H1 (cell line): ENCODE data around the gene TAT. TPM values are rescaled to one million over a fixed set of nuclear protein-coding genes. Genes with fewer than 3 reads are reported as not detected.

Source experiments
- CTCF ChIA-PET: fragments of 300-600 bp; sonication (Branson Sonifier 250); formaldehyde crosslinking; loops from one replicate; lab custom pipeline; 2021; ENCODE audit not compliant: partially characterized antibody; lab: Charles Lee
- POLR2A ChIA-PET: fragments of 300-600 bp; sonication (Branson Sonifier 250); formaldehyde crosslinking; loops from one replicate; lab custom pipeline; 2021; ENCODE audit warnings: inconsistent platforms; ENCODE audit not compliant: partially characterized antibody; lab: Charles Lee
- DNase-seq, 2 experiments: peaks; one replicate each; pipeline versions ENCODE4 v3.0.0 to v3.0.0-alpha.2; 2010 to 2022; ENCODE audit warnings: low spot score in 2 of 2, low read depth in 1 of 2, mixed read lengths in 1 of 2
- FAIRE-seq: peaks from 2 replicates; lab custom pipeline; 2011; peaks lifted over from hg19 to GRCh38; lab: Jason Lieb, UNC
- H2AFZ ChIP-seq: 2 replicates; pipeline ENCODE4 v1.8.1; 2012; ENCODE audit warnings: low read length, inconsistent platforms
- H2AK5ac ChIP-seq: 2 replicates; pipeline ENCODE4 v1.6.1; 2013; ENCODE audit warnings: low read depth, low read length
- H2BK120ac ChIP-seq: replicated peaks from 2 replicates; pipeline ENCODE3; 2013; ENCODE audit warnings: low read depth, low read length, inconsistent platforms
- H2BK12ac ChIP-seq: 2 replicates; pipeline ENCODE4 v1.6.1; 2013; ENCODE audit warnings: low read depth, low read length
- H2BK15ac ChIP-seq: 2 replicates; pipeline ENCODE4 v1.6.1; 2013; ENCODE audit warnings: low read length
- H2BK20ac ChIP-seq: 2 replicates; pipeline ENCODE4 v1.6.1; 2013; ENCODE audit warnings: low read length
- H2BK5ac ChIP-seq: 2 replicates; pipeline ENCODE4 v1.6.1; 2013; ENCODE audit warnings: low read depth, low read length
- H3K14ac ChIP-seq: 2 replicates; pipeline ENCODE4 v1.6.1; 2013; ENCODE audit warnings: inconsistent platforms; ENCODE audit not compliant: insufficient read length
- H3K18ac ChIP-seq: 2 replicates; pipeline ENCODE4 v1.6.1; 2013; ENCODE audit warnings: low read length; ENCODE audit errors: extremely low read depth
- H3K23ac ChIP-seq: 2 replicates; pipeline ENCODE4 v1.6.1; 2013; ENCODE audit warnings: inconsistent platforms; ENCODE audit not compliant: insufficient read length
- H3K23me2 ChIP-seq: 2 replicates; pipeline ENCODE4 v1.6.1; 2013; ENCODE audit warnings: low read depth, low read length
- H3K27ac ChIP-seq: 2 replicates; pipeline ENCODE4 v1.6.1; 2011; ENCODE audit warnings: low read depth, low read length, inconsistent platforms
- H3K27me3 ChIP-seq, 4 experiments: replicated peaks in 1 of 4; 1 replicate in 1 of 4; 2 replicates in 3 of 4; pipeline versions ENCODE4 v1.6.1 to v1.8.1; 2011 to 2013; ENCODE audit warnings: low read length in 3 of 4, mild to moderate bottlenecking in 3 of 4, inconsistent platforms in 2 of 4, mixed read lengths in 2 of 4, moderate library complexity in 1 of 4; ENCODE audit not compliant: control insufficient read depth in 3 of 4, insufficient read depth in 3 of 4; ENCODE audit errors: extremely low read depth in 1 of 4
- H3K36me3 ChIP-seq, 4 experiments: 2 replicates each; pipeline versions ENCODE4 v1.6.1 to v1.8.1; 2011 to 2013; ENCODE audit warnings: mild to moderate bottlenecking in 4 of 4, low read length in 3 of 4, moderate library complexity in 2 of 4, control low read depth in 1 of 4, inconsistent platforms in 1 of 4; ENCODE audit not compliant: insufficient read depth in 4 of 4, control insufficient read depth in 2 of 4
- H3K4ac ChIP-seq: replicated peaks from 2 replicates; pipeline ENCODE3; 2013; ENCODE audit warnings: low read length, low read depth, mixed read lengths, inconsistent platforms; ENCODE audit not compliant: insufficient read length
- H3K4me1 ChIP-seq, 4 experiments: replicated peaks in 1 of 4; 1 replicate in 1 of 4; 2 replicates in 3 of 4; pipeline versions ENCODE4 v1.6.1 to v1.8.1; 2011 to 2013; ENCODE audit warnings: low read length in 3 of 4, inconsistent platforms in 2 of 4, mixed read lengths in 1 of 4; ENCODE audit not compliant: insufficient read depth in 4 of 4, control insufficient read depth in 3 of 4
- H3K4me2 ChIP-seq, 2 experiments: 2 replicates each; pipeline versions ENCODE4 v1.6.1 to v1.8.1; 2011 to 2013; ENCODE audit warnings: low read depth in 2 of 2, low read length in 2 of 2, control low read depth in 1 of 2, inconsistent platforms in 1 of 2, mild to moderate bottlenecking in 1 of 2; ENCODE audit not compliant: insufficient read depth in 1 of 2
- H3K4me3 ChIP-seq, 4 experiments: fragments of 200-600, 300-600 bp in 1 of 4; sonication (generic), shearing (Covaris generic), sonication (Bioruptor Twin) in 1 of 4; 2 replicates each; pipeline versions ENCODE4 v1.5.1 to v1.8.1; 2011 to 2016; ENCODE audit warnings: low read length in 4 of 4, low read depth in 3 of 4, control low read depth in 2 of 4, inconsistent platforms in 2 of 4, mild to moderate bottlenecking in 2 of 4, mixed read lengths in 1 of 4, moderate library complexity in 1 of 4; ENCODE audit not compliant: insufficient read depth in 2 of 4; ENCODE audit errors: extremely low read depth in 1 of 4
- H3K56ac ChIP-seq: replicated peaks from 2 replicates; pipeline ENCODE3; 2013; ENCODE audit warnings: low read depth, mild to moderate bottlenecking, mixed read lengths, low read length, inconsistent platforms; ENCODE audit not compliant: insufficient read length
- H3K79me1 ChIP-seq: 2 replicates; pipeline ENCODE4 v1.6.1; 2013; ENCODE audit warnings: low read depth, low read length, control low read depth
- H3K79me2 ChIP-seq, 2 experiments: 2 replicates each; pipeline versions ENCODE4 v1.6.1 to v1.8.1; 2012 to 2013; ENCODE audit warnings: low read length in 2 of 2, mild to moderate bottlenecking in 2 of 2, inconsistent platforms in 1 of 2; ENCODE audit not compliant: insufficient read depth in 2 of 2, control insufficient read depth in 1 of 2
- H3K9ac ChIP-seq, 4 experiments: replicated peaks in 1 of 4; 1 replicate in 1 of 4; 2 replicates in 3 of 4; pipeline versions ENCODE4 v1.6.1 to v1.8.1; 2011 to 2013; ENCODE audit warnings: low read depth in 3 of 4, low read length in 3 of 4, control low read depth in 2 of 4, mild to moderate bottlenecking in 2 of 4, moderate library complexity in 2 of 4, inconsistent platforms in 1 of 4; ENCODE audit errors: extremely low read depth in 1 of 4
- H3K9me3 ChIP-seq, 2 experiments: 2 replicates each; pipeline versions ENCODE4 v1.6.1 to v1.8.1; 2012 to 2013; ENCODE audit warnings: mild to moderate bottlenecking in 2 of 2, moderate library complexity in 2 of 2, control low read depth in 1 of 2, inconsistent platforms in 1 of 2, low read depth in 1 of 2, low read length in 1 of 2, mixed read lengths in 1 of 2; ENCODE audit not compliant: insufficient read depth in 2 of 2
- H4K20me1 ChIP-seq, 2 experiments: replicated peaks in 1 of 2; 2 replicates each; pipeline versions ENCODE3 to v1.8.1; 2011 to 2013; ENCODE audit warnings: inconsistent platforms in 2 of 2, low read length in 2 of 2, mild to moderate bottlenecking in 1 of 2; ENCODE audit not compliant: insufficient read depth in 2 of 2, control insufficient read depth in 1 of 2
- H4K5ac ChIP-seq: 2 replicates; pipeline ENCODE4 v1.6.1; 2013; ENCODE audit warnings: low read length, low read depth, mixed read lengths, inconsistent platforms; ENCODE audit not compliant: insufficient read length
- H4K8ac ChIP-seq: 2 replicates; pipeline ENCODE4 v1.8.0; 2013; ENCODE audit warnings: mild to moderate bottlenecking, moderate library complexity, low read length, inconsistent platforms; ENCODE audit not compliant: insufficient read depth; ENCODE audit errors: extremely low read depth
- H4K91ac ChIP-seq: replicated peaks from 2 replicates; pipeline ENCODE3; 2013; ENCODE audit warnings: low read length, mixed read lengths, inconsistent platforms; ENCODE audit not compliant: insufficient read length
- CREB1 ChIP-seq: IDR thresholded peaks from 2 replicates; pipeline ENCODE4 v1.6.1; 2012; ENCODE audit warnings: inconsistent platforms
- CTCF ChIP-seq, 3 experiments: IDR thresholded peaks; 1 replicate in 2 of 3; 2 replicates in 1 of 3; pipeline versions ENCODE4 v1.5.1 to v1.6.1; 2011; ENCODE audit warnings: low read length in 3 of 3, mild to moderate bottlenecking in 3 of 3, inconsistent platforms in 2 of 3, low read depth in 1 of 3, moderate library complexity in 1 of 3; ENCODE audit not compliant: insufficient read depth in 1 of 3; ENCODE audit errors: control extremely low read depth in 1 of 3
- EP300 ChIP-seq, 2 experiments: IDR thresholded peaks; 1 replicate in 1 of 2; 2 replicates in 1 of 2; pipeline ENCODE4 v1.6.1; 2011 to 2012; ENCODE audit warnings: low read depth in 2 of 2, low read length in 2 of 2, mild to moderate bottlenecking in 2 of 2, borderline replicate concordance in 1 of 2, inconsistent platforms in 1 of 2, moderate library complexity in 1 of 2
- JUN ChIP-seq: IDR thresholded peaks from 2 replicates; pipeline ENCODE4 v1.6.1; 2011; ENCODE audit warnings: low read depth, mild to moderate bottlenecking, improper control_type of control experiment, low read length
- NRF1 ChIP-seq: IDR thresholded peaks from 2 replicates; pipeline ENCODE4 v1.6.1; 2011; ENCODE audit warnings: mild to moderate bottlenecking, low read depth, low read length, improper control_type of control experiment
- SIN3A ChIP-seq, 2 experiments: IDR thresholded peaks in 1 of 2; conservative IDR thresholded peaks in 1 of 2; 2 replicates each; pipeline ENCODE4 v1.6.1; 2011 to 2012; ENCODE audit warnings: low read length in 2 of 2, improper control_type of control experiment in 1 of 2, low read depth in 1 of 2, mild to moderate bottlenecking in 1 of 2
- ZNF274 ChIP-seq: IDR thresholded peaks from 2 replicates; pipeline ENCODE4 v1.7.0; 2012; ENCODE audit warnings: low read length, borderline replicate concordance; ENCODE audit errors: extremely low read depth
- WGBS, 2 experiments: shearing (Covaris generic) in 1 of 2; methylation state at CpG; one replicate each; pipeline versions ENCODE4 v1.1.6 to v1.1.7; 2013 to 2015; ENCODE audit warnings: low lambda C conversion rate in 2 of 2, mixed read lengths in 2 of 2, inconsistent platforms in 1 of 2, low coverage in 1 of 2, missing lambda C conversion rate in 1 of 2; ENCODE audit not compliant: insufficient replicate concordance in 2 of 2, insufficient coverage in 1 of 2, insufficient read length in 1 of 2; ENCODE audit errors: extremely low coverage in 1 of 2, missing lambda C conversion rate in 1 of 2; 5-methylcytosine and 5-hydroxymethylcytosine counted together
- polyA plus RNA-seq, 7 experiments: library from polyadenylated mRNA; depleted of rRNA in 3 of 7; stranded (reverse) in 5 of 7; unstranded in 2 of 7; fragments of >200 nt in 5 of 7; fragments of 200-250 nt in 2 of 7; gene quantifications; 1 replicate in 5 of 7; 2 replicates in 1 of 7; 4 replicates in 1 of 7; pipeline versions ENCODE4 v1.2.1 to v1.2.3, GENCODE V29; 2011 to 2013; ENCODE audit warnings: missing spikeins in 2 of 7, mixed read lengths in 2 of 7
- total RNA-seq: library from RNA; stranded (reverse); fragmentation: NEBNext Ultra II Directional; extraction: Animal tissue kit (Norgen Biotek cat#: 25700); gene quantifications from 2 replicates; pipeline ENCODE4 v1.2.1, GENCODE V29; 2021

The TAT gene
- total and polyA plus RNA-seq, 2 of the 8 experiments (the other 6 are each of a cell fraction or from before 2014, with no cell fraction given): 0.03 TPM; not detected in 1

DNA sequence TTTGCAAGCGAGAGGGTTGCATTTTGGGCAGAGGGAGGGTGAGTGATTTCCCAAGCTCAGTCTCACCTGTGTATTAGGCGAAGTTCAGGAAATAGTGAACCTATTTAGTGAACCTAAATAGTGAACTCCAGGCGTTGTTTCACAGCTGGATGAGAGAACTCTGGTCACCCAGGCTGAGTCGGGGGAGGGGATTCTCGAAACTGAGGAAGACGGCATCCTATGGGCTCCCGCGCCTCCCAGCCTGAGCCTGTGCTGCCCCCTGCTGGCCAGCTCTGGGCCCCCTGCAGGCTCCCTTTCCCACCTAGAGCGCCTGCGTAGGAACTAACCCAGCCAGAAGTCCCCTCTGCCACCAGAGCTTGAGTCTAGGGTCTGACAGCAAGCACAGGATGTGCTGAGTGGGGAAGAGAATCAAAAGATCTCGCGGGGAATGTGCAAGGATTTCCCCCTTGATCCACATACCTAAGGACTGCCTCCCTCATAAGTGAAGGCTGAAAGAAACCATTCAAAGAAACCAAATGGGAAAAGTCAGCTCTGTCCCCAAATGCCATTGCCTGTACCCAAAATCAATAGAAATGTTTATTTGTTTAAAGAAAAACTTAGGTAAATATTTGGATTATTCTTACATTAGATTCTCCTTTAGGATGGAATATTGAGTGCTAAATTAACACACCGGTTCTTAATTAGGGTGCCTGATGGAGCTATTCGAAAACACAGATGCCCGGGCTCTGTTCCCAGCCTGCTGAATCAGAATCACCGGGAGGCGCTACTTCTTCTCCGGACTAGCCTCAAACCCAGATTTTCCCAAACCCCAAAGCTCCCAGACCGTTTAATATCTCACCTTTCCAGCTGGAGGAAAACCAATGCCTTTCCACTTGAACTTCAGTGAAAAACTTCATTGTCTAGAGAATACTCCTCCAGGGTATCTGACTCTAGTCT lies 34.3 kb upstream of the TAT start:
- DNase-seq (peak; percentile 53 to 98), FAIRE-seq (no peak)
- H2AK5ac ChIP-seq: no peak overlapping the region
- H4K8ac ChIP-seq: no peak overlapping the region
- H3K4me1 ChIP-seq: peaks cover 0 to 2% (median 0%) of the 10 kb centered on the region in 4 experiments; a peak in 1 of 7 replicates
- H4K91ac ChIP-seq: no peak overlapping the region
- no peaks in the 10 kb centered on the region for H3K9me3 ChIP-seq
- H3K23me2 ChIP-seq: no peaks in the 10 kb centered on the region
- H3K56ac ChIP-seq: no peak overlapping the region
- no peaks in the 10 kb centered on the region for H3K79me2 ChIP-seq
- CTCF ChIA-PET: interaction anchor here (0.6 to 6.6 kb wide), 61 partner anchors 9 to 410 kb away, joined by 3 to 140 read pairs (median 5); partner anchors contain the start of genes CHST4 and TAT
- no peaks in the 10 kb centered on the region for H3K79me1 ChIP-seq
- peak overlapping the region in 1 of 4 experiments; percentile 38; a peak in 1 of 8 replicates for H3K4me3 ChIP-seq
- no peaks in the 10 kb centered on the region for H3K36me3 ChIP-seq
- H2BK20ac ChIP-seq: no peak overlapping the region
- 29% methylated on average over 19 of the region's 19 CpGs; no CpG with 5 or more reads in 1 of the 2 experiments for WGBS, 2 experiments
- H3K27ac ChIP-seq: no peak overlapping the region
- H4K5ac ChIP-seq: no peak overlapping the region
- H3K27me3 ChIP-seq: no peaks in the 10 kb centered on the region
- H2AFZ ChIP-seq: peak overlapping the region; percentile 94
- H4K20me1 ChIP-seq: peaks cover 0 to 1% of the 10 kb centered on the region in 2 experiments
- no peak overlapping the region for H3K4ac ChIP-seq
- H3K23ac ChIP-seq: no peak overlapping the region
- H2BK15ac ChIP-seq: no peak overlapping the region
- no peak overlapping the region for H3K14ac ChIP-seq
- peak overlapping the region; percentile 3 to 30; a peak in 3 of 4 replicates for H3K4me2 ChIP-seq
- H2BK120ac ChIP-seq: no peak overlapping the region
- H3K9ac ChIP-seq: no peak overlapping the region
- no peak overlapping the region for H2BK5ac ChIP-seq
- no peak overlapping the region for H2BK12ac ChIP-seq
- no peak overlapping the region; the same call in 1 of the 2 replicates for H3K18ac ChIP-seq
- POLR2A ChIA-PET: interaction anchor here (0.9 to 2.5 kb wide), 6 partner anchors 12 to 149 kb away, joined by 3 to 11 read pairs (median 5); partner anchors contain the start of genes MARVELD3 and ZNF23
- TF ChIP-seq ZNF274: no peak
- peak; percentile 45; the same call in 1 of the 2 replicates for TF ChIP-seq NRF1
- no peak for TF ChIP-seq CREB1
- TF ChIP-seq JUN: no peak
- no peak for TF ChIP-seq SIN3A (conservative IDR thresholded peaks at IDR 0.05 in 1 of 2, IDR thresholded peaks at IDR 0.05 in 1 of 2; ENCODE audit: low read depth in 1 of 2, low read length in 2 of 2)
- peak in 1 of 2 experiments; percentile 60; a peak in 1 of 3 replicates for TF ChIP-seq EP300 (IDR thresholded peaks at IDR 0.05; ENCODE audit: borderline replicate concordance in 1 of 2, low read depth in 2 of 2, low read length in 2 of 2)
- TF ChIP-seq CTCF (IDR thresholded peaks at IDR 0.05; ENCODE audit: control extremely low read depth in 1 of 3, insufficient read depth in 1 of 3, low read depth in 1 of 3, low read length in 3 of 3): peak; percentile 84 to 95 (median 92)
